ENCODE results near the gene C1orf35. TPM values are rescaled to one million over a fixed set of nuclear protein-coding genes. Genes with fewer than 3 reads are reported as not detected.

C1orf35 gene
- polyA plus RNA-seq, 4 donors, result 13.8 to 23.8 (median 14.7) TPM

GRCh38 chr1:228082214-228082917 is 20.8 kb downstream of the C1orf35 start, which contains the start of gene ARF1:
TSS of gene ARF1 (plus strand) at chr1:228082708. CDS start at chr1:228097115, 14,407 bp downstream.
- peak; percentile 91 to 93 (median 92) for DNase-seq (ENCODE audit: low read depth in 4 of 4, low spot score in 3 of 4)

- no peak for DNase-seq (ENCODE audit: low read depth in 4 of 4, low spot score in 3 of 4)
Observed at GRCh38 chr1:228081578-228082213, 21.4 kb downstream of the C1orf35 start.

GRCh38 chr1:228081144-228081543 is 22.0 kb downstream of the C1orf35 start:
- DNase-seq (ENCODE audit: low read depth in 4 of 4, low spot score in 3 of 4), result no peak

- no peak for DNase-seq (ENCODE audit: low read depth in 4 of 4, low spot score in 3 of 4)
Observed at GRCh38 chr1:228079601-228080263, 23.4 kb downstream of the C1orf35 start.

GRCh38 chr1:228079013-228079412 is 24.1 kb downstream of the C1orf35 start:
- DNase-seq (ENCODE audit: low read depth in 4 of 4, low spot score in 3 of 4), result no peak

GRCh38 chr1:228077565-228078330 is 25.4 kb downstream of the C1orf35 start:
- no peak for DNase-seq (ENCODE audit: low read depth in 4 of 4, low spot score in 3 of 4)

GRCh38 chr1:228076796-228077430 is 26.2 kb downstream of the C1orf35 start:
- no peak for DNase-seq (ENCODE audit: low read depth in 4 of 4, low spot score in 3 of 4)

- DNase-seq (ENCODE audit: low read depth in 4 of 4, low spot score in 3 of 4), result no peak
Observed at GRCh38 chr1:228075801-228076271, 27.3 kb downstream of the C1orf35 start.

- no peak for DNase-seq (ENCODE audit: low read depth in 4 of 4, low spot score in 3 of 4)
Observed at GRCh38 chr1:228074954-228075730, 28.0 kb downstream of the C1orf35 start.

- peak in 1 of 4 donors; percentile 25 for DNase-seq (ENCODE audit: low read depth in 4 of 4, low spot score in 3 of 4)
Observed at GRCh38 chr1:228073857-228074545, 29.1 kb downstream of the C1orf35 start.

GRCh38 chr1:228073061-228073856 is 29.9 kb downstream of the C1orf35 start:
- DNase-seq (ENCODE audit: low read depth in 4 of 4, low spot score in 3 of 4), result no peak

- no peak for DNase-seq (ENCODE audit: low read depth in 4 of 4, low spot score in 3 of 4)
Observed at GRCh38 chr1:228072658-228073043, 30.5 kb downstream of the C1orf35 start.

- no peak for DNase-seq (ENCODE audit: low read depth in 4 of 4, low spot score in 3 of 4)
Observed at GRCh38 chr1:228071839-228072657, 31.1 kb downstream of the C1orf35 start.

GRCh38 chr1:228070851-228071250 is 32.3 kb downstream of the C1orf35 start:
- no peak for DNase-seq (ENCODE audit: low read depth in 4 of 4, low spot score in 3 of 4)

- no peak for DNase-seq (ENCODE audit: low read depth in 4 of 4, low spot score in 3 of 4)
Observed at GRCh38 chr1:228070173-228070572, 33.0 kb downstream of the C1orf35 start.

GRCh38 chr1:228068359-228068758 is 34.8 kb downstream of the C1orf35 start:
- DNase-seq (ENCODE audit: low read depth in 4 of 4, low spot score in 3 of 4), result no peak
